Measurements from ENCODE around the gene MYO3B. TPM values are rescaled to one million over a fixed set of nuclear protein-coding genes. Genes with fewer than 3 reads are reported as not detected.

Gene MYO3B
- polyA plus RNA-seq, 1 donor (not counting 4 experiments of a cell fraction or from before 2014, with no cell fraction given), result 4.4 TPM

DNA sequence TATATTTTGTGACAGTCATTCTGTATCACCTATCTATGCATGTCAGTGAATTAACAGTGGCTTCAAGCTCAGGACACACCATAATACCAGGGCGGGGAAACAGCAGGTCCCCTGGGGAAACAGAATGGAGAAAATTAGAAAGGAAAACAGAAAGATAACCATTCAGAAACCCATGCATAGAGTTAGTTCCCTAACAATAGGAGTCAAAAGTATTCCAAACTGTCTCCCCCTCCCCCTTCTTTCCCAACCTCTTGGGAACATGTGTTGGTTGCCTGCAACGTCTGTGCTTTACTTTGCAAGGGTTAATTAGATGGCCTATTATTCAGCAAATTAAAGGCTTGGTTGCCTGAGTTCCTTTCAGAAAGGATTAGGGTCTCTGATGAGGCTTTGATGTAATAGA is 176.4 kb downstream of the MYO3B start:
- Histone ChIP-seq H3K4me1 (ENCODE audit: control insufficient read depth, extremely low read depth, insufficient read depth, low read length) (no peaks in the 10 kb centered on the region), H3K27me3 (ENCODE audit: control insufficient read depth, extremely low read depth, insufficient read depth, low read length) (no peaks in the 10 kb centered on the region), H2AFZ (ENCODE audit: control insufficient read depth, low read length) (no peak overlapping the region), H3K79me2 (ENCODE audit: control insufficient read depth, insufficient read depth, low read length) (no peaks in the 10 kb centered on the region), H3K36me3 (ENCODE audit: control insufficient read depth in 2 of 2, extremely low read depth in 1 of 2, insufficient read depth in 2 of 2, low read length in 2 of 2) (no peaks in the 10 kb centered on the region), H3K27ac (ENCODE audit: control insufficient read depth, insufficient read depth, low read length) (no peak overlapping the region), H3K4me2 (ENCODE audit: control insufficient read depth, extremely low read depth, insufficient read depth, low read depth, low read length) (no peak overlapping the region), H4K20me1 (ENCODE audit: control insufficient read depth, extremely low read depth, insufficient read depth, low read length) (no peaks in the 10 kb centered on the region), H3K9me1 (ENCODE audit: control insufficient read depth, extremely low read depth, insufficient read depth, low read length) (no peaks in the 10 kb centered on the region), H3K9ac (ENCODE audit: control insufficient read depth, extremely low read depth, insufficient read depth, low read length) (no peak overlapping the region), H3K9me3 (ENCODE audit: control insufficient read depth, low read depth, low read length) (no peaks in the 10 kb centered on the region), H3K4me3 (ENCODE audit: control insufficient read depth in 2 of 3, extremely low read depth in 1 of 3, insufficient read depth in 2 of 3, low read depth in 1 of 3, low read length in 3 of 3) (no peak overlapping the region)
- dilution Hi-C loops (cut with MboI; ENCODE audit: extremely low pct_ligation_motif_present, low sequenced_read_pairs), result no loop called here
- no peak for TF ChIP-seq CTCF (optimal IDR thresholded peaks at IDR 0.05 in 1 of 3, IDR thresholded peaks at IDR 0.05 in 1 of 3, conservative IDR thresholded peaks at IDR 0.05 in 1 of 3; ENCODE audit: extremely low read depth in 1 of 3, insufficient read depth in 2 of 3, low read length in 3 of 3)
- DNase-seq (ENCODE audit: low read depth, low spot score), result no peak
- FAIRE-seq, result no peak

- Histone ChIP-seq H3K9me3 (ENCODE audit: control insufficient read depth, low read depth, low read length) (no peaks in the 10 kb centered on the region), H3K9ac (ENCODE audit: control insufficient read depth, extremely low read depth, insufficient read depth, low read length) (no peak overlapping the region), H3K9me1 (ENCODE audit: control insufficient read depth, extremely low read depth, insufficient read depth, low read length) (no peaks in the 10 kb centered on the region), H3K27ac (ENCODE audit: control insufficient read depth, insufficient read depth, low read length) (no peak overlapping the region), H3K4me3 (ENCODE audit: control insufficient read depth in 2 of 3, extremely low read depth in 1 of 3, insufficient read depth in 2 of 3, low read depth in 1 of 3, low read length in 3 of 3) (no peak overlapping the region), H2AFZ (ENCODE audit: control insufficient read depth, low read length) (no peak overlapping the region), H3K27me3 (ENCODE audit: control insufficient read depth, extremely low read depth, insufficient read depth, low read length) (no peaks in the 10 kb centered on the region), H4K20me1 (ENCODE audit: control insufficient read depth, extremely low read depth, insufficient read depth, low read length) (no peaks in the 10 kb centered on the region), H3K4me2 (ENCODE audit: control insufficient read depth, extremely low read depth, insufficient read depth, low read depth, low read length) (no peak overlapping the region), H3K4me1 (ENCODE audit: control insufficient read depth, extremely low read depth, insufficient read depth, low read length) (no peaks in the 10 kb centered on the region), H3K36me3 (ENCODE audit: control insufficient read depth in 2 of 2, extremely low read depth in 1 of 2, insufficient read depth in 2 of 2, low read length in 2 of 2) (no peaks in the 10 kb centered on the region), H3K79me2 (ENCODE audit: control insufficient read depth, insufficient read depth, low read length) (no peaks in the 10 kb centered on the region)
- TF ChIP-seq CTCF (optimal IDR thresholded peaks at IDR 0.05 in 1 of 3, IDR thresholded peaks at IDR 0.05 in 1 of 3, conservative IDR thresholded peaks at IDR 0.05 in 1 of 3; ENCODE audit: extremely low read depth in 1 of 3, insufficient read depth in 2 of 3, low read length in 3 of 3) (no peak), EZH2 (IDR thresholded peaks at IDR 0.05; ENCODE audit: low read length) (no peak)
- no peak for FAIRE-seq
- DNase-seq (ENCODE audit: low read depth, low spot score), result no peak
- dilution Hi-C loops (cut with MboI; ENCODE audit: extremely low pct_ligation_motif_present, low sequenced_read_pairs), result no loop called here
These were observed 177.2 kb downstream of the MYO3B start for GRCh38 chr2:170354855-170355780.
